GM23338 (cell line): ENCODE measurements around the gene SCO1.

ENCODE experiments used
- CREB1 ChIP-seq: fragments of 250-450 bp; sonication (Bioruptor Pico); IDR thresholded peaks from 2 replicates; pipeline ENCODE4 v1.5.0; 2020; ENCODE audit warnings: low read depth, mild to moderate bottlenecking, moderate library complexity
- ETS1 ChIP-seq: IDR thresholded peaks from 2 replicates; pipeline ENCODE4 v1.6.1; 2016; ENCODE audit warnings: antibody characterized with exemption
- EZH2 ChIP-seq: fragments of 200-600 bp; sonication (generic); IDR thresholded peaks from one replicate; pipeline ENCODE4 v1.8.0; 2017; ENCODE audit warnings: antibody characterized with exemption, mild to moderate bottlenecking, low read depth; ENCODE audit not compliant: unreplicated experiment
- EZH2phosphoT487 ChIP-seq: fragments of 200-600 bp; sonication (generic); IDR thresholded peaks from one replicate; pipeline ENCODE4 v1.8.1; 2018; ENCODE audit warnings: antibody characterized with exemption; ENCODE audit not compliant: unreplicated experiment
- JUNB ChIP-seq: IDR thresholded peaks from one replicate; pipeline ENCODE4 v1.6.1; 2016; ENCODE audit warnings: antibody characterized with exemption; ENCODE audit not compliant: unreplicated experiment
- NANOG ChIP-seq: IDR thresholded peaks from 2 replicates; pipeline ENCODE4 v1.6.1; 2016; ENCODE audit warnings: antibody characterized with exemption, borderline replicate concordance
- POLR2AphosphoS5 ChIP-seq: IDR thresholded peaks from 2 replicates; pipeline ENCODE4 v1.6.1; 2016; ENCODE audit warnings: antibody characterized with exemption, low read depth
- REST ChIP-seq: IDR thresholded peaks from one replicate; pipeline ENCODE4 v1.6.1; 2018; ENCODE audit warnings: antibody characterized with exemption; ENCODE audit not compliant: unreplicated experiment
- ZNF114 ChIP-seq: fragments of 250-450 bp; sonication (Bioruptor Pico); IDR thresholded peaks from 2 replicates; pipeline ENCODE4 v1.5.0; 2020; ENCODE audit warnings: mild to moderate bottlenecking, moderate library complexity
- ZNF462 ChIP-seq: fragments of 250-450 bp; sonication (Bioruptor Pico); IDR thresholded peaks from 2 replicates; pipeline ENCODE4 v1.5.0; 2020; ENCODE audit warnings: mild to moderate bottlenecking, moderate library complexity
- TF ChIP-seq, protein P1 (sequence below), 2 experiments: fragments of 200-600 bp in 1 of 2; sonication (generic) in 1 of 2; conservative IDR thresholded peaks; 2 replicates each; pipeline versions ENCODE4 v1.5.1 to v1.6.1; 2016 to 2017; ENCODE audit warnings: antibody characterized with exemption in 2 of 2, low read depth in 2 of 2, mild to moderate bottlenecking in 2 of 2, moderate library complexity in 1 of 2

DNA sequence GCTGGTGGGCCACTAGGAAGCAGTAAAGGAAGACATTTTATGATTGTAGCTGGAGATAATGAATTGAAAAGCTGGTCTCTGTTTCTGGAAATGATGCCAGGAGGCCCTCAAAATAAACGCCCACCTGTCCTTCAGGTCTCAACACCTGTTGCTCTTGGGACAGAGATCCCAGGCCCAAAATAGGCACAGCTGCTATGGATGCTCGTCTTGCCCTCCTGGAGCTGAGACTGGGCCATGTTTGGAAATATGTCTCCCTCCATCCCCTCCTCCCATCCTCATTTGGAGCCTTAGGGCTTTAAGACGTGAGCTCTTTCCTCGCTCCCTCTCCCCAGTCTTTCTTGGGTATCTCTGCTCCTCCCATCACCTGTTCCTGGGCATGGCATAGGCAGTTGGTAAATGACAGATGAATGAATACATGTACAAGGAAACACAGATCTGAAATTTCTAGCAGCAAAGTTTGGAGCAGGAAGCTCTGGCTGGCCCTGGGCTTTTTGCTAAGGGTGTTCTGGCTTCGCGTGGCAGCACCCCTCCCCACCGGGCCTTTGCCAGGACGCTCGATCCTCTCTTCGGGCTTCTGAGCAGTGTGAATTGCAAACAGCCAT lies 73.5 kb downstream of the SCO1 start:
- TF ChIP-seq, protein P1, sequence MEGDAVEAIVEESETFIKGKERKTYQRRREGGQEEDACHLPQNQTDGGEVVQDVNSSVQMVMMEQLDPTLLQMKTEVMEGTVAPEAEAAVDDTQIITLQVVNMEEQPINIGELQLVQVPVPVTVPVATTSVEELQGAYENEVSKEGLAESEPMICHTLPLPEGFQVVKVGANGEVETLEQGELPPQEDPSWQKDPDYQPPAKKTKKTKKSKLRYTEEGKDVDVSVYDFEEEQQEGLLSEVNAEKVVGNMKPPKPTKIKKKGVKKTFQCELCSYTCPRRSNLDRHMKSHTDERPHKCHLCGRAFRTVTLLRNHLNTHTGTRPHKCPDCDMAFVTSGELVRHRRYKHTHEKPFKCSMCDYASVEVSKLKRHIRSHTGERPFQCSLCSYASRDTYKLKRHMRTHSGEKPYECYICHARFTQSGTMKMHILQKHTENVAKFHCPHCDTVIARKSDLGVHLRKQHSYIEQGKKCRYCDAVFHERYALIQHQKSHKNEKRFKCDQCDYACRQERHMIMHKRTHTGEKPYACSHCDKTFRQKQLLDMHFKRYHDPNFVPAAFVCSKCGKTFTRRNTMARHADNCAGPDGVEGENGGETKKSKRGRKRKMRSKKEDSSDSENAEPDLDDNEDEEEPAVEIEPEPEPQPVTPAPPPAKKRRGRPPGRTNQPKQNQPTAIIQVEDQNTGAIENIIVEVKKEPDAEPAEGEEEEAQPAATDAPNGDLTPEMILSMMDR (conservative IDR thresholded peaks at IDR 0.05; ENCODE audit: low read depth in 2 of 2) = no peak
- TF ChIP-seq POLR2AphosphoS5 (no peak), JUNB (no peak), EZH2phosphoT487 (no peak), ZNF114 (CRISPR knock-in tag) (no peak), EZH2 (no peak), REST (no peak), ETS1 (no peak), CREB1 (no peak), ZNF462 (CRISPR knock-in tag) (no peak), NANOG (no peak)
